ENCODE data around the gene ATP6V1G1. TPM values are rescaled to one million over a fixed set of nuclear protein-coding genes. Genes with fewer than 3 reads are reported as not detected.
A peak's percentile ranks its signal among the peaks of the same experiment; 100 is the strongest.

ATP6V1G1 gene
- total RNA-seq, 1 experiment from 2014 or later: 113 TPM

DNA sequence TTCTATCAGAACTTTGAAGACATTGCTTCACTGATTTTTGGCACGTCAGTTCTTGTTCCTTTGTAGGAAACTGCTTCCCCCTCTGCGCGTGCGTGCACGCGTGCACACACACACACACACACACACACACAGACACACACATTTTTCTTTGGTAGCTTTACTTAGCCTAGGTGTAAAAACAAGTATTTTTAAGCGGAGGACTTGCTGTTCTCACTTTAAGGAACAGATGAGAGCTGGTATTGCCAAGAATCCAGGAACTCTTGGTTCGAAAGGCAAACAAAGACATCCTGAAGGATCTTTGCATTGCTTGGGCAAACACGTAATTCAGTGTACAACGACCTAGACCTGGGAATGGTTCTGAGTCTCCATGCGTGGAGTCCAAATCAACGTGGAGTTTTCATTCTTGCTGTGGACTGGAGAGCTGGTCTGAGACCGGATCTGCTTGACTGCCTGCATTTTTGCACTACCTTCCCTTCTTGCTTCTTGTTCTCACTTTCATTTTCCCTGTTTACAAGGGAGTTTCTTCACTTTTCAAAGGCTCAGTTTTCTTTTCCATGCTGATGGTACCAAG is 31.7 kb downstream of the ATP6V1G1 start:
- no peaks in the 10 kb centered on the region for H3K9me2 ChIP-seq (replicated peaks; ENCODE audit: insufficient read depth, low read length)
- no peak for DNase-seq
- H2AFZ ChIP-seq (ENCODE audit: low read length): no peak overlapping the region
- 0 out of 2 replicates have a peak overlapping the region, but pooled peaks have one; percentile 1 for H3K9ac ChIP-seq (ENCODE audit: low read length)
- peak overlapping the region; percentile 22 for H3K4me2 ChIP-seq (ENCODE audit: low read depth, low read length, poor library complexity, severe bottlenecking)
- peaks cover 29% of the 10 kb centered on the region for H3K4me1 ChIP-seq (ENCODE audit: low read length)
- no peaks in the 10 kb centered on the region for H3K9me3 ChIP-seq (ENCODE audit: low read length)
- no peaks in the 10 kb centered on the region for H4K20me1 ChIP-seq (ENCODE audit: insufficient read depth, low read depth, low read length)
- peaks cover 44% of the 10 kb centered on the region for H3K79me2 ChIP-seq (ENCODE audit: low read length)
- peaks cover 17% of the 10 kb centered on the region for H3K36me3 ChIP-seq (ENCODE audit: insufficient read depth, low read length)
- H3K27ac ChIP-seq (ENCODE audit: low read length): peak overlapping the region; percentile 24
- H3K27me3 ChIP-seq (ENCODE audit: low read length): no peaks in the 10 kb centered on the region
- H3K4me3 ChIP-seq (ENCODE audit: low read length): no peak overlapping the region

DNA sequence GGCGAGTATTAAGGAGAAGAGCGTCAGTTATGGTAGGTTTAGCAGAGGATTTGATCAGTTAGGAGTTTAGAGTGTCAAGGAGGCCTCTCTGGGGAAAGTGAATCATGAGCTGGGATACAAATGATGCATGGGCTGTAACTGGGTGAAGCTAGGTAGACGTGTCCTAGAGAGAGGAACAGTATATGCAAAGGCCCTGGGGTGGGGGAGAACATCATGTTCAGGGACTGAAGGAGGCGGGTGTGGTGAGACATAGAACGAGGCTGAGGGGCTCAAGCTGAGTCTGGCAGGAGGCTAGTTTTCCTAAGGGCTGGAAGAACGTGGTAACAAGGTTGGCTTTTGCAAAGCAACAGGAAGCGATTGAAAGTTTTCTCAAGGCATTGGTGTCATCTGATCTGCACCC is 34.0 kb downstream of the ATP6V1G1 start:
- DNase-seq: no peak
- H3K9me2 ChIP-seq (replicated peaks; ENCODE audit: insufficient read depth, low read length): no peaks in the 10 kb centered on the region
- H3K4me3 ChIP-seq (ENCODE audit: low read length): no peak overlapping the region
- H3K36me3 ChIP-seq (ENCODE audit: insufficient read depth, low read length): peaks cover 17% of the 10 kb centered on the region
- peaks cover 22% of the 10 kb centered on the region for H3K4me1 ChIP-seq (ENCODE audit: low read length)
- no peaks in the 10 kb centered on the region for H3K9me3 ChIP-seq (ENCODE audit: low read length)
- H3K27me3 ChIP-seq (ENCODE audit: low read length): no peaks in the 10 kb centered on the region
- H4K20me1 ChIP-seq (ENCODE audit: insufficient read depth, low read depth, low read length): no peaks in the 10 kb centered on the region
- H2AFZ ChIP-seq (ENCODE audit: low read length): no peak overlapping the region
- H3K9ac ChIP-seq (ENCODE audit: low read length): no peak overlapping the region
- H3K79me2 ChIP-seq (ENCODE audit: low read length): peaks cover 34% of the 10 kb centered on the region
- no peak overlapping the region for H3K27ac ChIP-seq (ENCODE audit: low read length)
- H3K4me2 ChIP-seq (ENCODE audit: low read depth, low read length, poor library complexity, severe bottlenecking): no peak overlapping the region

DNA sequence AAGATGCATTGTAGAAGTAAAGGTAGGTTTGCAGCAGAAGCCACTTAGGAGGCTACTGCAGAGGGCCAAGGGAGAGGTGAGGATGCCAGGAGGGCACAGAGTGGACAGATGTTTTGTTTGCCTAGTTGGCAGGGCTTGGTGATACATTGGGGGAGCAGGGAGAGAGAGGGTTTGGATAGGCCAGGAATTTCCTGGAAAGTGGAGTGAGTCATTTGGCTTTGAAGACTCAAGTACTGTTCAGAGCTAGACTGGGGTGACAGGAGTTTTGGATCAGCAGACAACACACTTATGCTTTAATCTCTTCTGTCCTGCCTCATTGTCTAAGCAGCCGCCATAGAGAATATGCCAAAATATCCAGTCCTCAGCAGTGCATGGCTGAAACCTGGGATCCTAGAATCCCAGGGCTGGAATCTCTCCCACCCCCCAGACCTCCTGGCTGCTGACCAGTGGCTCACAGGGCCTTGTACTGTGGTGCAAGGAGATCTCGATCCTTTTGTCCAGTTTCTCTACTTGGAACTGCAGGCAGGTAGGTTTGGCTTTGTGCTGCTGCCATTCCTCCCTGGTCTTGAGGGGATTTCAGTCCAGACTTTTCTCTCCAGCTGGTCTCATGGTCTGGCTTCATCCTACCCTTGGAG is 34.5 kb downstream of the ATP6V1G1 start:
- Histone ChIP-seq H3K36me3 (ENCODE audit: insufficient read depth, low read length) (peaks cover 20% of the 10 kb centered on the region), H3K79me2 (ENCODE audit: low read length) (peaks cover 34% of the 10 kb centered on the region), H3K9ac (ENCODE audit: low read length) (no peak overlapping the region), H3K9me2 (replicated peaks; ENCODE audit: insufficient read depth, low read length) (no peaks in the 10 kb centered on the region), H2AFZ (ENCODE audit: low read length) (no peak overlapping the region), H3K9me3 (ENCODE audit: low read length) (no peaks in the 10 kb centered on the region), H3K4me2 (ENCODE audit: low read depth, low read length, poor library complexity, severe bottlenecking) (no peak overlapping the region), H3K27ac (ENCODE audit: low read length) (no peak overlapping the region), H3K4me3 (ENCODE audit: low read length) (no peak overlapping the region), H3K27me3 (ENCODE audit: low read length) (no peaks in the 10 kb centered on the region), H4K20me1 (ENCODE audit: insufficient read depth, low read depth, low read length) (no peaks in the 10 kb centered on the region), H3K4me1 (ENCODE audit: low read length) (peaks cover 17% of the 10 kb centered on the region)
- no peak for DNase-seq

DNA sequence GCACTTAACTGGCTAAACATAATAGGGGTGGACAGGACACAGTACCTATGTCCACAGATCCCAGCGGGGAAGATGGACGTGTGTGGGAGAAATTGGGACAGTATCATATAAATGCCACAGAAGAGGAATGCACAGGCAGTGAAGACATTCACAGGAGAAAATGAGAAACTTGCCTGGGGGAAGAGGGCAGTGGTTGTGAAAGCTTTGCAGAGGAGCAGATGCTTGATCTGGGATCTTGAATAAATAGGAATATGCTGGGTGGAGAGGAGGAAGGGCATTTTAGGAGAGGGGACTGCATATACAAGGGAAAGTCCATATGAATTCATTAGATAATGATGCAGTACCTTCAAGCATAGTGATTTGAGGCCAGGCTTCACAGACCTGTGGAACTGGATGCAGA is 37.1 kb downstream of the ATP6V1G1 start:
- no peak overlapping the region for H3K4me2 ChIP-seq (ENCODE audit: low read depth, low read length, poor library complexity, severe bottlenecking)
- H3K27me3 ChIP-seq (ENCODE audit: low read length): no peaks in the 10 kb centered on the region
- H2AFZ ChIP-seq (ENCODE audit: low read length): no peak overlapping the region
- no peaks in the 10 kb centered on the region for H4K20me1 ChIP-seq (ENCODE audit: insufficient read depth, low read depth, low read length)
- peaks cover under 1% of the 10 kb centered on the region for H3K4me1 ChIP-seq (ENCODE audit: low read length)
- no peaks in the 10 kb centered on the region for H3K9me2 ChIP-seq (replicated peaks; ENCODE audit: insufficient read depth, low read length)
- peak; percentile 36 for DNase-seq
- H3K9me3 ChIP-seq (ENCODE audit: low read length): no peaks in the 10 kb centered on the region
- H3K4me3 ChIP-seq (ENCODE audit: low read length): no peak overlapping the region
- H3K79me2 ChIP-seq (ENCODE audit: low read length): peaks cover 12% of the 10 kb centered on the region; the same call in 1 of the 2 replicates
- peaks cover 22% of the 10 kb centered on the region for H3K36me3 ChIP-seq (ENCODE audit: insufficient read depth, low read length)
- no peak overlapping the region for H3K27ac ChIP-seq (ENCODE audit: low read length)
- no peak overlapping the region for H3K9ac ChIP-seq (ENCODE audit: low read length)

DNA sequence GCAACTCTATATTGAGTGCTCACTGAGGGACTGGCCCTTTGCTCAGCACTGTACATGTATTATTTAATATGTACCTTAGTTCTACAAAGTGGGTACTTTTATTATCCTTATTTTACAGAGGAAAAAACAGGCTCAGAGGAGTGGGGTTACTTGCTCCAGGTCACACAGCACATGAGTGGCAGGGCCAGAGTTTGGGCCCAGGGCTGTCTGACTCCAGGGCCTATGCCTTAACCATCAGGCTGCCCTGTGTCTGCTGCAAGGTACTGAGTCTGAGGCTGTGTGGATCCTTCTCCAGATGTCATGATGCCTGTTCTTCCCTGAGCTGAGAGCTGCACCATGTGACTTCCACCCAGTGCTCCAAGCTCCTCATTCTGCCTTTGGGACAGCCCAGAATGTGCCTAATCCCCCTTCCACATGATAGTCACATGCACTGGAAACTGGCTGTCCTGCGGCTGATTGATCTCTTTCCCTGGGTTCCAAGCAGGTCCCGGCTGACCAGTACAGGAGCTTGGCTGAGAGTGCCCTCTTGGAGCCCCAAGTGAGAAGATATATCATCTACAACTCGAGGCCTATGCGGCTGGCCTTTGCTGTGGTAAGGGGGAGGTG is 38.9 kb downstream of the ATP6V1G1 start:
- Histone ChIP-seq H4K20me1 (ENCODE audit: insufficient read depth, low read depth, low read length) (no peaks in the 10 kb centered on the region), H3K4me1 (ENCODE audit: low read length) (no peaks in the 10 kb centered on the region), H3K36me3 (ENCODE audit: insufficient read depth, low read length) (peaks cover 25% of the 10 kb centered on the region), H3K4me2 (ENCODE audit: low read depth, low read length, poor library complexity, severe bottlenecking) (no peak overlapping the region), H3K79me2 (ENCODE audit: low read length) (peaks cover 8% of the 10 kb centered on the region; the same call in 1 of the 2 replicates), H3K9me3 (ENCODE audit: low read length) (no peaks in the 10 kb centered on the region), H3K27me3 (ENCODE audit: low read length) (no peaks in the 10 kb centered on the region), H3K4me3 (ENCODE audit: low read length) (no peak overlapping the region), H2AFZ (ENCODE audit: low read length) (no peak overlapping the region), H3K27ac (ENCODE audit: low read length) (no peak overlapping the region), H3K9me2 (replicated peaks; ENCODE audit: insufficient read depth, low read length) (no peaks in the 10 kb centered on the region), H3K9ac (ENCODE audit: low read length) (no peak overlapping the region)
- no peak for DNase-seq

DNA sequence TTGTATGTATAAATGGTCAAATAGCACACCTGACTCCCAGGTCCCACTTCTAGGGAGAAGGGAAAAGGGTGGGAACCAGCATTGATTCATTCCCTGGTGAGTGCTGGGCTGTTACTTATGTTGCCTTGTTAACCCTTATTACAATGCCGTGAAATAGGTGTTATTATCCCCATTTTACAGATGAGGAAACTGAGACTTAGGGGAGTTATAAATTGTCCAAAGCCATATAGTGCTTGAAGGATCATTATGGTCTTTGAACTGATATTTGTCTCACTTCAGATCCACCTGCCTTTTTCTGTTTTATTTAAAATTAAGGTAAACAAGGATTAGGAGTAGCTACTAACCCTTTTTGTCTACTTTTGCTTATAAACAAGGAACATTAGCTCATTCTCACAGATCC is 40.0 kb downstream of the ATP6V1G1 start:
- peaks cover 18% of the 10 kb centered on the region for H3K36me3 ChIP-seq (ENCODE audit: insufficient read depth, low read length)
- no peaks in the 10 kb centered on the region for H3K4me1 ChIP-seq (ENCODE audit: low read length)
- no peak overlapping the region for H3K9ac ChIP-seq (ENCODE audit: low read length)
- no peak for DNase-seq
- 0 out of 2 replicates have a peak, but pooled peaks cover under 1% of the 10 kb centered on the region for H3K79me2 ChIP-seq (ENCODE audit: low read length)
- no peaks in the 10 kb centered on the region for H3K9me3 ChIP-seq (ENCODE audit: low read length)
- H3K4me3 ChIP-seq (ENCODE audit: low read length): no peak overlapping the region
- no peaks in the 10 kb centered on the region for H3K27me3 ChIP-seq (ENCODE audit: low read length)
- H2AFZ ChIP-seq (ENCODE audit: low read length): no peak overlapping the region
- no peak overlapping the region for H3K27ac ChIP-seq (ENCODE audit: low read length)
- H3K9me2 ChIP-seq (replicated peaks; ENCODE audit: insufficient read depth, low read length): no peaks in the 10 kb centered on the region
- H4K20me1 ChIP-seq (ENCODE audit: insufficient read depth, low read depth, low read length): no peaks in the 10 kb centered on the region
- H3K4me2 ChIP-seq (ENCODE audit: low read depth, low read length, poor library complexity, severe bottlenecking): no peak overlapping the region

DNA sequence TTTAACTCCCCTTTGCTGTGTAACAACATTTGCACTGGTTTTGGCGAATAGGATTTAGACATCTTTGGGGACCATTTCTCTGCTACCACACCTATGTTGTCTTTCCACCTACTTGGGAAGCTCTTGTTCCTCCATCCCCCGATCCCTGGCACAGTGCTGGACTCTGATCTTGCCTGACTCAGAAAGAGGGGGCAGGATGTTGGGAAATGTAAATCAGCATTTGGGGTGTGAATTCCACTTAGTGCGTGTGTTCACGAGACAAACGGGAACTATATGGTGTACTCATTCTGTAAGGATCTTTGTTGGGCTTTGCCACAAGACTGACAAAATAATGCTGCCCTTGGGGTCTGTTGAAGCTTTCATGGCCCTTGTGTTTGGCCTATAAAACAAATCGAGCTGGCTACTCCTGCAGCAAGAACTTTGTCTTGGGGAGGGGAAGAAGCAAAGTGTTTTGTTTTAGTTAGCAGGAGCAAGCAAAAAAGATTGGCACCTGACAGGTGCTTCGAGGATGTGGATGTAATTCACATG is 42.1 kb downstream of the ATP6V1G1 start:
- Histone ChIP-seq H3K9me2 (replicated peaks; ENCODE audit: insufficient read depth, low read length) (no peaks in the 10 kb centered on the region), H3K79me2 (ENCODE audit: low read length) (no peaks in the 10 kb centered on the region), H3K4me3 (ENCODE audit: low read length) (no peak overlapping the region), H2AFZ (ENCODE audit: low read length) (no peak overlapping the region), H3K4me2 (ENCODE audit: low read depth, low read length, poor library complexity, severe bottlenecking) (no peak overlapping the region), H3K27ac (ENCODE audit: low read length) (no peak overlapping the region), H3K9me3 (ENCODE audit: low read length) (no peaks in the 10 kb centered on the region), H4K20me1 (ENCODE audit: insufficient read depth, low read depth, low read length) (no peaks in the 10 kb centered on the region), H3K27me3 (ENCODE audit: low read length) (no peaks in the 10 kb centered on the region), H3K36me3 (ENCODE audit: insufficient read depth, low read length) (peaks cover 17% of the 10 kb centered on the region), H3K9ac (ENCODE audit: low read length) (no peak overlapping the region), H3K4me1 (ENCODE audit: low read length) (no peaks in the 10 kb centered on the region)
- DNase-seq: no peak

DNA sequence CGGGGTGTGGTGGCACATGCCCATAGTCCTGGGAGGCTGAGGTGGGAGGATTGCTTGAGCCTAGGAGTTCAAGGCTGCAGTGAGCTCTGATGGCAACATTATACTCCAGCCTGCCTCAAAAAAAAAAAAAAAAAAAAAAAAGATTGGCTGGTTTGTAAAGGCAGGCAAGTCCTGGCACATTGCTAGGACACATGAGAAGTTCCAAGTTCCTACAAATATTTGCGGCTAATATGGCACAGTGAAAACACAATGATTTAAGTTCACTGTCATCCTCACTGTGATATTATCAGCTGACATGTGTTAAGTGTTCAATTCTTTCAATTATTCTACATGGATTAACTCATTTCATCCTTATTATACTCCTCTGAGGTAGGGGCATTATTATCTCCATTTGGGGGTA is 43.6 kb downstream of the ATP6V1G1 start:
- Histone ChIP-seq H3K9me2 (replicated peaks; ENCODE audit: insufficient read depth, low read length) (no peaks in the 10 kb centered on the region), H3K9me3 (ENCODE audit: low read length) (no peaks in the 10 kb centered on the region), H2AFZ (ENCODE audit: low read length) (no peak overlapping the region), H3K4me3 (ENCODE audit: low read length) (no peak overlapping the region), H3K79me2 (ENCODE audit: low read length) (no peaks in the 10 kb centered on the region), H3K4me2 (ENCODE audit: low read depth, low read length, poor library complexity, severe bottlenecking) (no peak overlapping the region), H3K36me3 (ENCODE audit: insufficient read depth, low read length) (peaks cover 17% of the 10 kb centered on the region), H3K27ac (ENCODE audit: low read length) (no peak overlapping the region), H3K4me1 (ENCODE audit: low read length) (no peaks in the 10 kb centered on the region), H3K27me3 (ENCODE audit: low read length) (no peaks in the 10 kb centered on the region), H4K20me1 (ENCODE audit: insufficient read depth, low read depth, low read length) (no peaks in the 10 kb centered on the region), H3K9ac (ENCODE audit: low read length) (no peak overlapping the region)
- no peak for DNase-seq
